HG02610 (cell line): Measurements from ENCODE around the gene MACROD2.
"Not testable (repeated sequence)": the region's sequence is repeated elsewhere in the genome, so short reads cannot be mapped to it uniquely, and the experiment has no call there.

Source experiments
- ATAC-seq: cut with Tn5 transposase; IDR thresholded peaks from one replicate; pipeline ENCODE4 v1.9.1; 2021; ENCODE audit warnings: mild to moderate bottlenecking, moderate library complexity; ENCODE audit not compliant: unreplicated experiment

Gene MACROD2

DNA sequence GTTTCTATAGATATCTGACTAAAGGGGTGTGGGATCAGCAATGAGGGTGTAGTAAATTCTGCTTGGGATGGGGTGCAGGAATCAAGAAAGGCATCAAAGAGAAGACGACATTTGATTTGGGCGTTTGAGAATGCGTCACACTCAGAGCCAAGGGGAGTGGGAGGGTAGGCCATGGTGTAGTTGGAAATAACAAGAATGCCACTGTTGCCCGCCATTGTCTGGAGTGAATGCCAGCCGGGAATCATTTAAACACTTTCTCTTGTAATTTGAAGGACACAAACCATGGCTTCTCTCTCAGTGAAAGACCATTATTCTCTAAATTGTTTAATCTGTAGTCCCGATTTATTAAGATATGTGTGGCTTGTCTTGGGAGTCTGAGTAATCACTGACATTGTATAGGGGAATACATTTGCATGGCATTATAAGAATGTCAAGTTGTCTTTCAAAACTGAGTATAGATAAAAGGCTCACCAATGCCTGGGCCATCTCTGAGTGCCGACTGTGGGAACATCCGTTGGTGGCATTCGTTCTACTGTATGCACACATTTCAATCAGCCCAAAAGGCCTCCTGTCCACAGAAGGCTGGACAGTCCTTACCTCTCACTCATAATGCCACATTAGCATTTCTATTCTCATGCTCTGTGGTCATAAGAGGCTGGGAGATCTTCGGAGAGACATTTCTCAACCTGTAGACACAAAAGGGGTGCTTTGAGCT lies 1800.1 kb downstream of the MACROD2 start:
- no peak for ATAC-seq

DNA sequence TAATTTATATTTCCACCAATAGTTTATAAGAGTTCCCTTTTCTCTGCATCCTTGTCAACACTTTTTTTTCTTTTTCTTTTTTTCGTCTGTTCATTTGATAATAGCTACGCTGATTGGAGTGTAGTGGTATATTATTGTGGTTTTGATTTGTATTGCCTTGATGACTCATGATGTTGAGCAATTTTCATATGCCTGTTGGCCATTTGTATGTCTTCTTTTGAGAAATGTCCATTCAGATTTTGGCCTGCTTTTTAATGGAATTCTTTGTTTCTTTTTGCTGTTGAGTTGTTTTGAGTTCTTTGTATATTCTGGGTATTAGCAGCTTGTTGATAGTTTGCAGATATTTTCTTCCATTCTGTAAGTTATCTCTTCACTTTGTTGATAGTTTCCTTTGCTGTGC lies 1804.6 kb downstream of the MACROD2 start:
- no peak for ATAC-seq

DNA sequence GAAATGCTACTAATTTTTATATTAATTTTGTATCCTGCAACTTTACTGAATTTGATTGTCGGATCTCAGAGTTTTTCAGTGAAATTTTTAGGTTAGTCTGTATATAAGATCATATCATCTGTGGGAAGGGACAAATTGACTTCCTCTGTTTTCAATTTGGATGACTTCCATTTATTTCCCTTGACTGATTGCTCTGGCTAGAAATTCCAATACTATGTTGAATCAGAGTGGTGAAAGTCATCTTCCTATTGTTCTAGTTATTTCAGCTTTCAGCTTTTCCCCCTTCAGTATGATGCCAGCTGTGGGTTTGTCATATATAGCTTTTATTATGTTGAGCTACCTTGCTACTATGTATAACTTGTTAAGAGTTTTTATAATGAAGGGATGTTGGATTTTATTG lies 1806.7 kb downstream of the MACROD2 start:
- ATAC-seq: no peak

DNA sequence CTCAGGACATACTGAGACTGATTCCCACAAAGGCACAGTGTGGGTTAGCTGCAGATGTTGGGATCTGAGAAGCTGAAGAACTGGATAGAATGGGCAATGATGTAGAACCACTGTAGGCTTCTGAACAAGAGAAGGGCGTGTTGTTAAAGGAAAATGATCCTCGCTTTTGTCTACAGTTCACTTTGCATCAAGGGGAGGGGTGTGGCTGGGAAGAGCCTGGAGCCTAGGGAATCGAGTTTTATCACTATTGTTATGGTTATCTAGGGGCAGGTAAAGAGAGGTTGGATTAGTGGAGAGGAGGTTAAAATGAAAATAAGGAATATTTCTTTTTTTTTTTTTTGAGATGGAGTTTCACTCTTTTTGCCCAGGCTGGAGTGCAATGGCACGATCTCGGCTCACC lies 1809.8 kb downstream of the MACROD2 start:
- no peak for ATAC-seq

GRCh38 chr20:15806105-15806504 lies 1810.8 kb downstream of the MACROD2 start:
- ATAC-seq: no peak

DNA sequence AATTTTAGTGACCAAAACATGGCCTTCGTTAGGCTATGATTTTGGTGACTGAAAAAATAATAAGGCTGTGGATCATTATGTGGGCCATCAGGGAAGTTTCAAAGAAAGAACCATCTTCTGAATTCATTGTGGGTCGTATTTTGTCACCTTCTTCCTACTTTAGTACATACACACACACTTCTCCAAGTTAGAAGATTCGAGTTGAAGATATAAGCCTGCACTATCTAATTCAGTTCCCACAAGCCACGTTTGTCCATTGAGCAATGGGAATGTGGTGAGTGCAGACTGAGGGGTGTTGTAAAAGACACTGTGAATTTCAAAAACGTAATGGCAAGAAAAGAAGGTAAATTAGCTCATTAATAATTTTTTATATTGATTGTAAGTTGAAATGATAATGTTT lies 1812.0 kb downstream of the MACROD2 start:
- ATAC-seq: no peak

DNA sequence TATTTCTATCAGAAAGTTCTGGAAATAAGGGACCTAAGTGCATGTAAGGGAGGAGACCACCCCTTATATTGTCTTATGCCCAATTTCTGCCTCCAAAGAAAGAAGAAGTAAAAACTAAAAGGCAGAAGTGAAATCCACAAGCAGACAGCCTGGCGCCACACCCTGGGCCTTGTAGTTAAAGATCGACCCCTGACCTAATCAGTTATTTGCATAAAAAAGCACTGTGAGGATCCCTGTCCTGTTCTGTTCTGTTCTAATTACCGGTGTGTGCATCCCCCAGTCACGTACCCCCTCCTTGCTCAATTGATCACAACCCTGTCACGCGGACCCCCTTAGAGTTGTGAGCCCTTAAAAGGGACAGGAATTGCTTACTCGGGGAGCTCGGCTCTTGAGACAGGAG lies 1812.5 kb downstream of the MACROD2 start:
- not testable (repeated sequence) for ATAC-seq

- no peak for ATAC-seq
Measured at GRCh38 chr20:15811951-15812350, 1816.6 kb downstream of the MACROD2 start.

- no peak for ATAC-seq
Measured at GRCh38 chr20:15812696-15813095, 1817.4 kb downstream of the MACROD2 start.

DNA sequence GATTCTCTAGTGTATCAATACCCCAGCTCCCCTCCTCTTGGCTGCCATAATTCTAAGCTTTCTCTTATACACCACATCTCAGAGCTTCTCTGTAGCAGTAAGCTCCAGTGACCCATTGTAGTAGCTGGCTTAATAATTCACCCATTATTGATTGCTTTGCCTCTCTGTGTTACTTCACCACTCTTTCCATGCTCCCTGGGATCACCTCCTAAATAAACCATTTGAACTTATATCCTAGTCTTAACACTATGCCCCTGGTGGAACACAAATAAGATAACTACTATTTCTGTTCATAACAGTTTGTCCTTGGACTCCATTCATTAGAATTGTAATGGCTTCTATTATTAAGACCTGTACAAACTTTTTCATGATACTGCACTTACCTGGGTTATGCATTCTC lies 1819.0 kb downstream of the MACROD2 start:
- ATAC-seq: no peak

DNA sequence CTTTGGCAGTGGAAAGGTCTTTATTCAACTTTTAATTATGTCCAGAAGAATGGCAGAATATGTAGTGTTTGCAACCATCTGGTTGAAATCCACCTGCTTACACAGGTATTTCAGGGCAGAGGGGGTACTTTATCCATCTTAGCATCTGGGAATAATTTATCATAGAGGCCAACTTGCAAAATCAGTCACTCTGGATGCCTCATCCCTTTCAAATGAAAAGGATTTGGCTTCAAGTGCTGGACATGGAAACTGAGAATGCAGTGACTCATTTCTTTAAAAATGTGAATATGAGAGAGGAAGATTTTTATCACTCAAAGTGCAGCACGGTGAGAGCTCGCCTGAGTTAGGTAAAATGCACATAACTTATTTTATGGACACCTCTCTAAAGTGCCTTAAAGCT lies 1819.6 kb downstream of the MACROD2 start:
- ATAC-seq: no peak

GRCh38 chr20:15817351-15817750 lies 1822.0 kb downstream of the MACROD2 start:
- no peak for ATAC-seq

DNA sequence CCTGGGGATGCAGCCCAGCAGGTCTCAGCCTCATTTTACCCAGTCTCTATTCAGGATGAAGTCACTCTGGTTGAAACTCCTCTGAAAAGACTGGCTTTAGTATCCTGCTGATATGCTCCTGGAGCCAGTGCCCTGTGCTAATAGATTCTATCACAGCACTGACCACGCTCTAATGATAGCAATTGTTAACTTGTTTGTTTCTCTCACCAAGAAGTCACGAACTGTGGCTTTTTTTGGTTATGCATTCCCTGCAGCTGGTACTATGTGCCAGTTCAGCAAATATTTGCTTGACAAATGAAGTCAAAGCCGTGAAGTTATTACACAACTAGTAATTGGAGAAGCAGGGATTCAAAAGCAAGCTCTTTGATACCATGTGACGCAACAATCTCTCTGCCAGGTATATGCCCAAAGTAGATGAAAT lies 1823.3 kb downstream of the MACROD2 start:
- no peak for ATAC-seq

GRCh38 chr20:15823718-15824117 lies 1828.4 kb downstream of the MACROD2 start:
- no peak for ATAC-seq

DNA sequence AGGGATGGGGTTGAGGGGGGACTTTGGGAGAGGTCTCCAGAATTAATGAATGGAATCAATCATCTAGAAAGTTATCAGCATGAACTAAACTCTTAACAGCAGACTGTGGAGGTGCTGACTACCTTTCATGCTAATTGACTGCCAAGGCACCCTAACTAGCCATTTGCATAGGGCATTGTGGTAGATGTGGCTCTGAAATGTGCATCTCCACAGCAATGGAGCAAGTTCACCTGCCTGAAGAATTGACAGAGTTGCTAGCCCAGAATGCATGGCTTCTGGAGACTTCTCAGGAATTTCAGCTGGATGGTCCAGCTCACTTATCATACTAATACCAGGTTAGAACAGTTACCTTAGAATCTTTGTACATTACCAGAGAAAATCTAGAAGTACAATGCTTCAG lies 1832.3 kb downstream of the MACROD2 start:
- no peak for ATAC-seq

DNA sequence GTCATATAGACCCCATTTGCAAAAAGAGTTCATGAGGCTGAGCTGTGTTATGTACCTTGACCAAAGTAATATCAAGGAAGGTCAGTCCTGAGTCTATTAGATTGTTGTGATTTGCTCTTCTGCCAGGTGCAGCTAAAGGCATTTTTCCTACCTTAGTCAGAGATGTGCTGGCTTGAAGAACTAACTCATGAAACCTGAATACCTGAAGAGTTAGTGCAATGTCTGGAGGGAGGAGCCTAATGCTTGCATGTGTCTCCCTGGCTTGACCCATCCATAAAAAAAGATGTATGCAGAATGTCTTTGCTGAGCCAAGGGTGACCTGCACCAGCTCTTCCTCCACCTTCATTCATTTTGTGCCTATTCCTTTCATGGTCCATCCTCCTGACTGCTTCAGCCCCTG lies 1835.9 kb downstream of the MACROD2 start:
- no peak for ATAC-seq

DNA sequence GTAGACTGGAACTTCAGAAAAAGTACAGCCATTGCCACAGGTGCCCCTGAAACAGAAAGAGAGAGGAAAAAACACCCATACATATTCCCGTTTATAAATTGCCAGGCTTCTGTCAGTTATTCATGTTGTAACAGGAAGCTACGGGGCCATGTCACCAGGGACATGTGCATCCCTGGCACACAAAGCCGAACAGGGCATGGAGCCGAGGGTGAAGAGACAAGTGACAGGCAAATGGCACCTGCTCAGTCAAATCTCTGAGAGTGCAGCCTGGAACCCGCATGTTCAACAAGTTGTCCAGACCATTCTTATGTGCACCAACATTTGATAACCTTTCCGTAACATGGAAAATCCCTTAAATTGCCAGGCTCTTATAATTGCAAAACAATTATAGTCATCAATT lies 1837.2 kb downstream of the MACROD2 start:
- ATAC-seq: no peak

- no peak for ATAC-seq
Measured at GRCh38 chr20:15834857-15835256, 1839.5 kb downstream of the MACROD2 start.

GRCh38 chr20:15835811-15836210 lies 1840.5 kb downstream of the MACROD2 start:
- no peak for ATAC-seq

DNA sequence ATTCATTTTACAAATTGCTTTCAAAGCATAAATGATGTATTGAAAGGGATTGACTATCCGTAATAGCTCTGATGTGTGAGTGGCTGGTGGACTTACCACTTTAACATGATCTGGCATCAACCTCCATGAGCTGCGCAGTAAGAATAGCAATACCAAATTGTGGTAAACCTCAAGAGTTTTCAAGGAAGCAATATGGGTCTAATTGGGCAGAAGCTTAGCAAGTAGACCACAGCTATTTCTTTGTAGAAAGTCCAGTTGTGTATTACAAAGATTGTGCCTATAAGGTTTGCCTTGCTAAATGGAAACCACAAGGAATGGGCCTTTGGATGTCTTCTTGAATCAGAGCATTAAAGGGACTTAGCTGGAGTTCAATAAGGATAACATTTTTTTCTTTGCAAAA lies 1841.3 kb downstream of the MACROD2 start:
- ATAC-seq: no peak

DNA sequence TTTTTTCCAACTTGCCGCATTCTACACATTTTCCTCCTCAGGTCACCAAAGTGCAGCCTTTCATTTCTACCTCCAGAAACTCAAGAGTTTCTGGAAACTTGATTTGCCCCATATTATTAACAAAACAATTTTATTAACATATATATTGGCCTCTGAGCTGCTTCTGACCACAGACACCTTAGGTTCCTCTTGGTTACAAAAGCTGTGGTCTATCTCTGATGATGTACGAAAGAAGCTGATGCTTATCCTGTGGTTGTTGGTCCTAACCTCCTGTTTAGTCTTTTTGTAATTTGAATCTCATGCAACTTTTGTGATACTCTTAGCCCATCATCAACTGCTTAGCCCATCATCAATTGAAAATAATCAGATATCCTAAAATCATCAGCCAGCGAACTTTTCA lies 1842.2 kb downstream of the MACROD2 start:
- no peak for ATAC-seq

DNA sequence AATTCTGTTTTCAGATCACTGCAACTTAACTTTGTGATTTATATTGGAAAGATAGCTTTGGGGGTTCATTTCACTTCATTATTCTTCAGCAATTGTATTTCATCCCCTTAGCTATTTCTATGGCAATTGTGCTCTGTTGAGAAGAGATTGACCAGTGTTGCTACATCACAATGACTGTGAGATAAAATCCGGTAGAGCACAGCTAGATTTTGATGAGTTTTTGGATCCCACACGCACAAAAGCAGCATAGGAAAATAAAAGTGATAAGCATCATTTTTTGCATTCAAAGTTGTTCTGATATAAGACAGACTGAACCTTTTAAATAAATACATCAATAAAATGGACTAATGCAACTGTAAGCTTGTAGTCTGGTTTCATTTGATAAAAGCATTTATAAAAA lies 1843.2 kb downstream of the MACROD2 start:
- no peak for ATAC-seq

- ATAC-seq: no peak
Measured at GRCh38 chr20:15840636-15841301, 1845.5 kb downstream of the MACROD2 start.
